B cell (primary cell): ENCODE results near the gene JPH3. TPM values are rescaled to one million over a fixed set of nuclear protein-coding genes. Genes with fewer than 3 reads are reported as not detected.

ENCODE experiments used
- ATAC-seq: fragments of 200-7000 bp; cut with Tn5 transposase; one replicate; pipeline ENCODE4 v1.10.0; 2021; ENCODE audit warnings: low read depth, mild to moderate bottlenecking, moderate number of reproducible peaks, moderate library complexity
- CTCF ChIA-PET: fragments of 350-600 bp; sonication (Branson Sonifier 250); formaldehyde crosslinking; loops from one replicate; lab custom pipeline; 2021; ENCODE audit warnings: antibody characterized with exemption, inconsistent platforms; lab: Charles Lee
- POLR2A ChIA-PET: fragments of 350-600 bp; sonication (Branson Sonifier 250); formaldehyde crosslinking; loops from one replicate; lab custom pipeline; 2021; ENCODE audit warnings: antibody characterized with exemption; lab: Charles Lee
- DNase-seq: peaks from one replicate; pipeline ENCODE4 v3.0.0; 2013
- H2AFZ ChIP-seq: 2 replicates; pipeline ENCODE4 v1.6.1; 2012; ENCODE audit warnings: mild to moderate bottlenecking, low read depth, low read length; ENCODE audit not compliant: insufficient read depth, poor library complexity, severe bottlenecking
- H3K27ac ChIP-seq, 2 donors: 1 replicate in 1 of 2; 2 replicates in 1 of 2; pipeline ENCODE4 v1.5.1; 2012 to 2013; ENCODE audit warnings: low read length in 2 of 2, mild to moderate bottlenecking in 2 of 2, moderate library complexity in 1 of 2
- H3K27me3 ChIP-seq, 4 experiments: fragments of 200-600 bp in 1 of 4; sonication (generic) in 1 of 4; replicated peaks in 1 of 4; 1 replicate in 2 of 4; 2 replicates in 2 of 4; pipeline versions ENCODE4 v1.6.1 to v1.7.0; 2013 to 2016; ENCODE audit warnings: low read length in 3 of 4, mild to moderate bottlenecking in 2 of 4, mixed read lengths in 1 of 4, moderate library complexity in 1 of 4; ENCODE audit not compliant: insufficient read depth in 4 of 4, control insufficient read depth in 3 of 4; ENCODE audit errors: control extremely low read depth in 1 of 4
- H3K36me3 ChIP-seq, 2 experiments: replicated peaks in 1 of 2; 1 replicate in 1 of 2; 2 replicates in 1 of 2; pipeline versions ENCODE4 v1.6.1 to v1.7.1; 2013; ENCODE audit warnings: low read length in 1 of 2; ENCODE audit not compliant: insufficient read depth in 2 of 2, control insufficient read depth in 1 of 2; ENCODE audit errors: control extremely low read depth in 1 of 2, extremely low read depth in 1 of 2
- H3K4me1 ChIP-seq, 2 donors: fragments of 200-600 bp in 1 of 2; sonication (generic) in 1 of 2; 1 replicate in 1 of 2; 2 replicates in 1 of 2; pipeline versions ENCODE4 v1.5.1 to v1.6.1; 2013 to 2017; ENCODE audit warnings: low read length in 2 of 2; ENCODE audit not compliant: control insufficient read depth in 2 of 2, insufficient read depth in 2 of 2
- H3K4me2 ChIP-seq: replicated peaks from 2 replicates; pipeline ENCODE3; 2012; ENCODE audit warnings: mild to moderate bottlenecking, low read depth, low read length; ENCODE audit not compliant: poor library complexity, severe bottlenecking
- H3K4me3 ChIP-seq, 5 experiments: fragments of 200-600 bp in 1 of 5; sonication (generic) in 1 of 5; 1 replicate in 3 of 5; 2 replicates in 2 of 5; pipeline versions ENCODE4 v1.5.1 to v1.7.0; 2011 to 2016; ENCODE audit warnings: low read length in 4 of 5, mild to moderate bottlenecking in 4 of 5, low read depth in 2 of 5, control low read depth in 1 of 5, moderate library complexity in 1 of 5; ENCODE audit not compliant: insufficient read depth in 1 of 5; ENCODE audit errors: control extremely low read depth in 1 of 5, extremely low read depth in 1 of 5
- H3K79me2 ChIP-seq: fragments of 200-600 bp; sonication (generic); one replicate; pipeline ENCODE4 v1.6.0; 2016; ENCODE audit warnings: low read length; ENCODE audit not compliant: control insufficient read depth, insufficient read depth
- H3K9ac ChIP-seq: fragments of 200-600 bp; sonication (generic); 2 replicates; pipeline ENCODE4 v1.6.1; 2017; ENCODE audit warnings: mild to moderate bottlenecking, low read length, moderate library complexity
- H3K9me3 ChIP-seq, 3 donors: one replicate each; pipeline versions ENCODE4 v1.6.1 to v1.7.1; 2013; ENCODE audit warnings: low read length in 2 of 3; ENCODE audit not compliant: control insufficient read depth in 2 of 3, insufficient read depth in 1 of 3; ENCODE audit errors: control extremely low read depth in 1 of 3
- H4K20me1 ChIP-seq: 2 replicates; pipeline ENCODE4 v1.6.0; 2012; ENCODE audit warnings: mild to moderate bottlenecking, low read length; ENCODE audit not compliant: insufficient read depth, control insufficient read depth, poor library complexity, severe bottlenecking
- H3K27ac Mint-ChIP-seq: one replicate; pipeline ENCODE4 v1.8.0; 2021; ENCODE audit warnings: mixed read lengths
- H3K27me3 Mint-ChIP-seq: one replicate; pipeline ENCODE4 v1.8.0; 2021; ENCODE audit warnings: mixed read lengths
- H3K4me1 Mint-ChIP-seq: one replicate; pipeline ENCODE4 v1.8.0; 2021; ENCODE audit warnings: mixed read lengths
- H3K4me3 Mint-ChIP-seq: one replicate; pipeline ENCODE4 v1.8.0; 2021; ENCODE audit warnings: mixed read lengths
- H3K9me3 Mint-ChIP-seq: one replicate; pipeline ENCODE4 v1.8.0; 2022; ENCODE audit warnings: mixed read lengths; ENCODE audit not compliant: insufficient read depth
- CTCF ChIP-seq: fragments of 200-600 bp; IDR thresholded peaks from one replicate; pipeline ENCODE4 v1.8.0; 2022; ENCODE audit warnings: antibody characterized with exemption, mild to moderate bottlenecking
- EZH2 ChIP-seq: IDR thresholded peaks from 2 replicates; pipeline ENCODE4 v1.6.1; 2012; ENCODE audit warnings: borderline replicate concordance, low read depth, mild to moderate bottlenecking, moderate library complexity, low read length; ENCODE audit not compliant: insufficient read depth, poor library complexity, severe bottlenecking
- WGBS: methylation state at CpG from one replicate; pipeline ENCODE4 v1.1.5; 2013; ENCODE audit warnings: missing lambda C conversion rate; ENCODE audit not compliant: insufficient coverage; 5-methylcytosine and 5-hydroxymethylcytosine counted together
- intact Hi-C: fragments of 100-400 bp; cut with micrococcal nuclease; formaldehyde crosslinking; loops from one replicate; pipeline ENCODE4 v1.10.0; 2022
- polyA plus RNA-seq: library from polyadenylated mRNA; depleted of rRNA; stranded (reverse); fragments of >200 nt; gene quantifications from 2 replicates; pipeline ENCODE4 v1.2.3, GENCODE V29; 2012
- total RNA-seq, 2 donors: library from RNA; stranded (reverse); fragments of 120-200 nt in 1 of 2; gene quantifications; 1 replicate in 1 of 2; 2 replicates in 1 of 2; pipeline versions ENCODE4 v1.2.3 to v1.2.4, GENCODE V29; 2013 to 2022

The JPH3 gene
- total and polyA plus RNA-seq, 2 donors (not counting 1 experiment from before 2014, with no cell fraction given) = not detected

- Mint-ChIP-seq H3K4me3 (no peak overlapping the region), H3K27me3 (no peaks in the 10 kb centered on the region), H3K4me1 (no peaks in the 10 kb centered on the region), H3K9me3 (no peaks in the 10 kb centered on the region), H3K27ac (no peak overlapping the region)
- H3K4me1 ChIP-seq = no peaks in the 10 kb centered on the region
- intact Hi-C loops = no loop called here
- ChIA-PET CTCF (no interaction called here), POLR2A (no interaction called here)
- peaks cover 69% of the 10 kb centered on the region for H3K79me2 ChIP-seq
- H4K20me1 ChIP-seq = peaks cover 26% of the 10 kb centered on the region
- ATAC-seq (no peak), DNase-seq (no peak)
- no peak overlapping the region for H3K9ac ChIP-seq
- WGBS = 98% methylated on average over 5 of the region's 8 CpGs
- peaks cover 8 to 70% of the 10 kb centered on the region in 2 experiments for H3K36me3 ChIP-seq
- no peak overlapping the region for H3K4me3 ChIP-seq
- TF ChIP-seq EZH2 (no peak), CTCF (no peak)
- H3K4me2 ChIP-seq = no peak overlapping the region
- H3K9me3 ChIP-seq = no peaks in the 10 kb centered on the region
- H2AFZ ChIP-seq = no peak overlapping the region
- no peaks in the 10 kb centered on the region for H3K27me3 ChIP-seq
- no peak overlapping the region for H3K27ac ChIP-seq
Observed at GRCh38 chr16:87746178-87746577, 143.9 kb downstream of the JPH3 start.

Other genes starting within 250 kb of the JPH3 start
- gene FBXO31, start 218.7 kb upstream of the JPH3 start, total RNA-seq = 28.7 and 32.9 TPM in 2 replicates
- 17.6 and 17.8 TPM in 2 replicates for gene FBXO31, start 218.7 kb upstream of the JPH3 start, polyA plus RNA-seq
- 72.7 TPM in 2 replicates for gene MAP1LC3B, start 210.2 kb upstream of the JPH3 start, total RNA-seq
- gene MAP1LC3B, start 210.2 kb upstream of the JPH3 start, polyA plus RNA-seq = 75.8 and 92.2 TPM in 2 replicates
- gene ZCCHC14, start 109.5 kb upstream of the JPH3 start, total RNA-seq = 4.4 and 6.3 TPM in 2 replicates
- 0.70 and 1.2 TPM in 2 replicates for gene ZCCHC14, start 109.5 kb upstream of the JPH3 start, polyA plus RNA-seq
- gene KLHDC4, start 163.5 kb downstream of the JPH3 start, total RNA-seq = 90.8 and 115 TPM in 2 replicates
- 51.3 and 58.1 TPM in 2 replicates for gene KLHDC4, start 163.5 kb downstream of the JPH3 start, polyA plus RNA-seq